GM18526 (cell line): ENCODE data around the gene DDR1.

ENCODE experiments used
- POLR2A ChIP-seq: IDR thresholded peaks from 3 replicates; pipeline ENCODE4 v1.6.1; 2011; ENCODE audit not compliant: insufficient read length; ENCODE audit errors: extremely low read depth

Gene DDR1

DNA sequence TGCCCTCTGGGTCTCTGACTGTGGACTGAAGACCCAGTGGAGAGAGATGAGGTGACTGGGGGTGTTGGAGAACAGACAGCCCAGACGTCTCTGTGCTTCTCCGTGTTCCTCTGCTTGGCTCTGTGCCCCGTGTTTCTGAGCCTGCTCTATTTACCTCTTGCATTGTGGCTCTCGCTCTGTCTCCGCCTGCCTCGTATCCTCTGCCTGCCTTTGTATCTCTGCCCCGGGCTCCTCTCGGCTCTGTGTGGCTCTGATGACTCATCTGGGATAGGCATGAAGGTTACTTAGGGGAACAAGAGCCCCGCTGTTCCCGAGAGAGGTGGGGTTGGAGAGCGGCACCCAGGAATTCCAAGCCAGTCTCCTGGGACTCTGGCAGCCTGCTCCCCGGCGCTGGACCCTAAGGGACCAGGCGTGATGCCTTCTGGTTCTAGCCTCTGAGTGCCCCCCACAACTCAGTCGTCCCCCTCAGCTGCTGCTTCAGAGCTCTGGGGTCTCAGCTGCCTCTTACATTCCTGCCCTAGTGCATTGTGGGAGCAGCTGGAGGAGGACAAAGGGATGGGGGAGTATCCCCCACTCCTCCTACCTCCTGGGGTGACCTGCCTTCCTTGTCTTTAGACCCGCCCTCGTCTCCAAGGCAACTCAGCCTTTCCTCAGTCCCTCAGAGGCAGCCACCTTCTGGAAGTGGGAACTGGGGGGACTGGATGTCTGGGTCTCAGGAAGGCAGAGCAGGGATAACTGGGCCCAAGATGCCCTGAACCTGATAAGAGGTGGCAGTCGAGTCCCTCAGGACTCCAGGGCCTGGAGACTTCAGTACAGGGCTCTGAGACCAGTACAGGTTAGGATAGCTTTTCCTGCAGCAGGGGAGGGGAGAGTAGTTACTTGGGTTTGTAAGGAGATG, 1.9 kb downstream of the DDR1 start:
- no peak for TF ChIP-seq POLR2A

GRCh38 chr6:30886897-30887255, 2.6 kb downstream of the DDR1 start:
- TF ChIP-seq POLR2A: no peak

DNA sequence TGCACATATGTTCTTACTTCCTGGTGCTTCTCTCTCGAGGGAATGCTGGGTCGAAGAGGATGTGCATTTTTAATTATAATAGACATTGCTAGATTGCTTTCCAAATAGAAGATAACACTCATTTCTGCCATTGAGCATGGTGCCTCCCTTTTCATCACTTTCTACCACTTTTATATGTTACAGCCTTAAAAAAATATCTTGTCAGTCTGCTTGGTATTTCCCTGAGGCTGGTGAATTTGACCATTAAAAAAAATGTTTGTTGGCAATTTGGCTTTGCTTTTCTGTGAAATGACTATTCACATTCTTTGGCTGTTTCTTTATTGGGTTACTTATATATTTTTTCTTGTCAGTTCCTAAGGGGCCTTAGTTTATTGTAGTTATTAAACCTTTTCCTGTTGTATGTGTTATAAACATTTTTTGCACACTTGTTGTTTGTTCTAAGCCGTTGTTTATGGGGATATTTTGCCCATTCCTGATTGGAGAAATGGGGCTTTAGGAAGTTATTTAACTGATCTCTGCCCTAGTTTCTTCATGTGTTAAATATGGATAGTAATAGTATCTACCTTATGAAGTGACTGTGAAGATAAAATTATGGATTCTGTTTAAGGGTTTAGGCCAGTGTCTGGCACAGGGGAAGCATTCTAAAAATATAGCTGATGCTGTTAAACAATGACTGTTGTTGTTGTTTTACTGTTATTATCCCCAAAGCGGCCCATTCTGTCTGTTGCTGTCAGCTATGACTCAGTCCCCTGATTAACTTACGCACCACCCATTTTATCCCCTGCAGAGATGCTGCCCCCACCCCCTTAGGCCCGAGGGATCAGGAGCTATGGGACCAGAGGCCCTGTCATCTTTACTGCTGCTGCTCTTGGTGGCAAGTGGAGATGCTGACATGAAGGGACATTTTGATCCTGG, 3.8 kb downstream of the DDR1 start:
- no peak for TF ChIP-seq POLR2A

GRCh38 chr6:30888816-30889495, 4.6 kb downstream of the DDR1 start:
- no peak for TF ChIP-seq POLR2A

DNA sequence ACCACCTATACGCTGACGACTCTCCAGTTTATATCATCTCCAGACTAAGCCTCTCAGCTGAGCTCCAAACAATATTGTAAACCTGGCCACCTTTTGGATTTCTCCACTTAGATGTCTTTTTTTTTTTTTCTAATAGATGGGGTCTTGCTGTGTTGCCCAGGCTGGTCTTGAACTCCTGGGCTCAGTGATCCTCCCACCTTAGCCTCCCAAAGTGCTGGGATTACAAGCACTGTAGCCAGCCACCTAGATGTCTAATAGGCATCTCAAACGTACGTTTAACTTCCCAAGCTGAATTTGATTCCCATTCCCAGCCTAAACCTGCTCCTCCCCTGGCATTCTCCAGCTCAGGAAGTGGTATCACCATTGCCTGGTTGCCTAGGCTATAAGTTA, 5.2 kb downstream of the DDR1 start:
- TF ChIP-seq POLR2A: no peak

- no peak for TF ChIP-seq POLR2A
Observed at GRCh38 chr6:30889921-30890645, 5.8 kb downstream of the DDR1 start.

DNA sequence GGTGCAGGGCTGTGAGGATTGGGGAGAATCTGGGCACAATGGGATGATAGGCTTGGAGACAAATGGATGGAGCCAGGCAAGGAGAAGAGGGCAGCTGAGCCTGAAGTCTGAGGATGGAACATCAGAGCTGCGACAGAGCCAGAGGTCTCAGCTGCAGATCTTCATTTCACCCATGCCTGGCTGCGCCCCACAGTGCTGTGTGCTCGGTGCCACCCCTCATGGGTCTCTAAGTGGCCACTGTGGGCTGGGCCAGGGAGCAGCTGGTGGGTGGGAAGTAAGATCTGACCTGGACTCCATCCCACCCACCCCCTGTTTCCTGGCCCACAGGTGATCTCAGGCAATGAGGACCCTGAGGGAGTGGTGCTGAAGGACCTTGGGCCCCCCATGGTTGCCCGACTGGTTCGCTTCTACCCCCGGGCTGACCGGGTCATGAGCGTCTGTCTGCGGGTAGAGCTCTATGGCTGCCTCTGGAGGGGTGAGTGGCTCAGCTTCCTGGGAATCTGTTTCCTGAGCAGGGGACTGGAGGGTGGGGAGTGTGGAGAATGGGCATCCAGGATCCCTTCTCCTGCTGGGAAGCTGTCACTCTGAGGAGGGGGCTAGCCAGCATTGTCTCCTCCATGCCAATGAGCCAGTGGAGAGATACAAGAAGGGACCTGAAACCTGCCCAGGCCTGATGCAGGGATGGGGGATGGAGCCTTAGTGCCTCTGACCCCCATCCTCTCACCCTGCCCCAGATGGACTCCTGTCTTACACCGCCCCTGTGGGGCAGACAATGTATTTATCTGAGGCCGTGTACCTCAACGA, 6.5 kb downstream of the DDR1 start:
- TF ChIP-seq POLR2A: no peak

GRCh38 chr6:30891450-30891723, 7.1 kb downstream of the DDR1 start:
- no peak for TF ChIP-seq POLR2A

GRCh38 chr6:30891816-30892538, 7.7 kb downstream of the DDR1 start:
- no peak for TF ChIP-seq POLR2A

- TF ChIP-seq POLR2A: no peak
Observed at GRCh38 chr6:30893001-30893591, 8.8 kb downstream of the DDR1 start.

GRCh38 chr6:30893666-30894065, 9.3 kb downstream of the DDR1 start:
- TF ChIP-seq POLR2A: no peak

- no peak for TF ChIP-seq POLR2A
Observed at GRCh38 chr6:30894381-30894780, 10.1 kb downstream of the DDR1 start.

DNA sequence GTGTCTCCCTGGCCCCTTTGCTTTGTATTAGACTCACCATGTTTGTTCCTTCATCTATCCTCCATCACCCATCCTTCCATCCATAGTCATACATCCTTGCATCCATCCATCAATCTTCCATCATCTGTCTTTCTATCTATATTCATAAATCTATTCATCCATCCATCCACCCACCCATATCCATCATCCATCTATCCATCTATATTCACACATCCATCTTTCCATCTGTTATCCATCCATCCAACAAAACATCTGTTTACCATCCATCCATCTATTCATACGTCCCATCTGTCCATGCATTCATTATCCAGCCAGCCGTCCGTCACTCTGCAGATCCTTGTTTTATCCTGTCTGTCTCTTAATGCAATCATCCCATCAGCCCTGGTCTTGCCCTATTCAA, 10.6 kb downstream of the DDR1 start:
- no peak for TF ChIP-seq POLR2A

DNA sequence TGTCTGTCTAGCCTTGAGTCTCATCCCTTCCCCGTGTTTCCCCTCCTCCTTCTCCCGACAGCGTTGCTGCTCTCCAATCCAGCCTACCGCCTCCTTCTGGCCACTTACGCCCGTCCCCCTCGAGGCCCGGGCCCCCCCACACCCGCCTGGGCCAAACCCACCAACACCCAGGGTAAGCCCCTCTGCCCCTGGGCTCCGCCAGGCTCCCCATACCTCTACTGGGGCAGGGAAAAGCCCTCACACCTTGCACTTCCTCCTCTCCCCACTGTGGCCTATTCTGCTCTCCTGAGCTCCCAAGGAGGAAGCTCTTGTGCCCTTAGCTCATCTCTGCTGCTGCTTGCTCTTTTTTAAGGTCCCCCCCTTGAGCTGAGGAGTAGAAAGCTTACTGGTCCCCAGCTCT, 11.0 kb downstream of the DDR1 start:
- no peak for TF ChIP-seq POLR2A

- TF ChIP-seq POLR2A: no peak
Observed at GRCh38 chr6:30896541-30896940, 12.2 kb downstream of the DDR1 start.
